SIG-M5 treated with dmso at 0.1 percent for 504 hours (cell line): ENCODE data around the gene PIM1.
"Not testable (repeated sequence)": the region's sequence is repeated elsewhere in the genome, so short reads cannot be mapped to it uniquely, and the experiment has no call there.

Experiments
- DNase-seq: peaks from one replicate; lab custom pipeline; 2025; ENCODE audit not compliant: unreplicated experiment; lab: John Stamatoyannopoulos, UW

The PIM1 gene

DNA sequence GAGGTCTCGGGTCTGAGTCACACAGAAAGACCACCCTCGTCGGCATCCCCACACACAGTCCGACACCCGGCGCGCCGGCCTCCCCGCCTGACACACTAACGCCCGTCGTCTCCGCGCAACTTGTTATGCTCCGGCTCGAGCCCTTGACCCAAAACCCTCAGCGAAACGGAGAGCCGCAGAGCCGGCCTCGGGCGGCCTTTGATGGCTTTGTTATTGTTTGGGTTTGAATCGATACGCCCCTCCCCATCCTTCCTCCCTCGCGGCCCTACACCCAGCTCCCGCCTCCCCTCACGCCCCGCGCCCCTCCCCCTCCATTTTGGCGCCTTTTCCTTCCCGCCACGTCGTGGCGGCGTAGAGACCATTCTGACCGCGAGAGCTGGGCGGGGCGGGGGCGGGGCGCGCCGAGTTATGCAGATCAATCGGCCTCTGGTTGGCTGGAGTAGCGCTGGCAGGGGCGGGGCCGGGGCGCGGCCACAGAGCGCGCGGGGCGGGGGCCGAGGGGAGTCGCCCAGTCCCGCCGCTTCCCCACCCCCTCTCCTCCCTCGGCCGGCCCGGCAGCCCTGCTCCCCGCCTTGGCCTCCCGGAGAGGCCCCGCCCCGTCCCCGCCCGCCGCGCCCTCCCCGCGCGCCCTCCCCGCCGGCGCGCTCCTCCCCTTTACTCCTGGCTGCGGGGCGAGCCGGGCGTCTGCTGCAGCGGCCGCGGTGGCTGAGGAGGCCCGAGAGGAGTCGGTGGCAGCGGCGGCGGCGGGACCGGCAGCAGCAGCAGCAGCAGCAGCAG lies at the start of gene PIM1:
TSS of gene PIM1 (plus strand) at position 657 of the 777 bp plus-strand sequence. CDS start 424 bp downstream, outside the sequence.
- peak; percentile 94 for DNase-seq

DNA sequence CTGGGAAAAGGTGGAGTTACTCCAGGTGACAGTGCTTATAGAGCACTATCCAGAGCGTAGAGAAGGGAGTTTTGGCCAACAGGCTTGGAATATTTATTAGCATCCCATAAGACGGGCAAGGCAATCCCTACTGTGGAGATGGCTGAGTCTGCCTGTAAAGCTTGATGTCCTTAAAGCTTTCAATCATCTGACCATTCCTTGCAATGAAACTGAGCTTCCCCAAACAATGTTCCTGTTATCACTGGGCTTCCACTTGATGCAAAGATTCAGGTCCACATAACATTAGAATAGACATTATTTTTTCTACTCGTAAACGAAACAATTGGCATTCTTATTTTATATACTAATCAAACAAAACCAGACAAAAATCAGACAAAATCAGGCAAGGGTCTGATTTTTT lies 48.4 kb upstream of the PIM1 start:
- DNase-seq = no peak

DNA sequence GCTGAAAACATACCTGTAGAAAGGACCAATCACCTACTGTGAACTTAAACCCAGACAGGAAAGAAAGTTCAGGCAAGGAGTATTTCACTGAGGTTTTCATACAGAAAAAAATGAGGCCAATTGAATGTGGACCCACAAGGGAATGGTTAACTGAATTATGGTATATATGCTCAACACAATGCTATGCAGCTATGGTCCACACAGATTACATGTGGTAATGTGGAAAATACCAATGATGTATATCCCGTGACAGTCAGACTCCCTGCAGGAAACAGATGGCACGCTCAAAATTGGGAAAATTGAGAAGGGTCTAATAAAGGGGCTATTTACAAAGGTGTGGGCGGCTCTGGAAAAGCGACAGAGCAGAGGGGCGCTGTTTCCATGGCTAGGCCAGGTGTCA lies 47.1 kb upstream of the PIM1 start:
- no peak for DNase-seq

DNA sequence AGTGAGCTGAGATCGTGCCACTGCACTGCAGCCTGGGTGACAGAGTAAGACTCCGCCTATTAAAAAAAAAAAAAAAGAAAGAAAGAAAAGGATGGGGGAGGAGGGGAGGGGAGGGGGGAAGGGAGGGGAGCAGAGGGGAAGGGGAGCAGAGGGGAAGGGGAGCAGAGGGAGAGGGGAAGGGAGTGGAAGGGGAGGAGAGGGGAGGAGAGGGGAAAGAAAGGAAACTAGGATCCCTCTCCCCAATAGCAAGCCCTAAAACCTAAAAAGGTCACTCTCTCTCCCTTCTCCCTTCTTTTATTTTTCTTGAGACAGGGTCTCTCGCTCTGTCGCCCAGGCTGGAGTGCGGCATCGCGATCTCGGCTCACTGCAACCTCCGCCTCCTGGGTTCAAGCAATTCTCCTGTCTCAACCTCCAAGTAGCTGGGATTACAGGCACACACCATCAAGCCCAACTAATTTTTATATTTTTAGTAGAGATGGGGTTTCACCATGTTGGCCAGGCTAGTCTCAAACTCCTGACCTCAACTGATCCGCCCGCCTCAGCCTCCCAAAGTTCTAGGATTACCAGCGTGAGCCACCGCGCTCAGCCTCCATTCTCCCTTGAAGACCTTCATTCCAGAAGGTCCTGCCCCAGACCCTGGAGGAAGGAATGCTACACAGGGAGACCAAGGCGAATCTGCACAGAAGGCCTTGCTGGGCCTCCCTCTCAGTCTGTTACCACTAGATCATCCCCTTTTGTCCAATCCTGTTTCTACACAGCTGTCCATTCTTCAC lies 45.8 kb upstream of the PIM1 start:
- no peak for DNase-seq

DNA sequence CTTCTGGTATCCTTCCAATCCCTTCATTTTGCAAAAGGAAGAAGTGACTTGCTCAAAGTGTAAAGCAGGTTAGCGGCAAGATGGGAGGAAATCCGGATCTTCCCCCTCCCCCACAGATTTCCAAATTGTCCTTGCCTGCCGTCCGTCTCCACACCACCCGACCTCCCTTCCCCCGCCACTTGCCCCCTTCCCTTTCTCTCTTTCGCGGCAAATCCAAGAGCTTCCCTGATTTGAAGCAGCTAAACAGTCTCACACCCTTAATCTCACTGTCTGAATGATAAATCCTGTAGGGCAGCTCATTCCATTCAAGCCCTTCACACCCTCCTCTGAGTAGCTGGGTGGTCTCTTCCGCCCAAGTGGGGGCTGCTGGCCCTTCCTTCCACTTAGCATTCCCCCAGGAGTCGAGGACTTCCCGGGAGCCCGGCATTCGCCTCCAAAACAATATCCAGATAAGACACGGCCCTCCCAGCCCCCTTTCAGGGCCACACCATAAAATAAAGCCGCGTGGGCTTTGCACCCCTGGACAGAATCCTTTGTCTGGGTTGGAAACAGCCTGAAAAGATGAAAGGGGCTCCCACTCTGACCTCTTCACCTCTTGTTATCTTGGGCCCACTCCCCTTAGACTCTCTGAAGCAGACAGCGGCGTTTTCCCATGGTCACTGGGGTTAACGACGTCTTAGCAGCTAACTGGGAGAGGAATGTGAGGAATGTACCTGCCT lies 44.0 kb upstream of the PIM1 start:
- no peak for DNase-seq

DNA sequence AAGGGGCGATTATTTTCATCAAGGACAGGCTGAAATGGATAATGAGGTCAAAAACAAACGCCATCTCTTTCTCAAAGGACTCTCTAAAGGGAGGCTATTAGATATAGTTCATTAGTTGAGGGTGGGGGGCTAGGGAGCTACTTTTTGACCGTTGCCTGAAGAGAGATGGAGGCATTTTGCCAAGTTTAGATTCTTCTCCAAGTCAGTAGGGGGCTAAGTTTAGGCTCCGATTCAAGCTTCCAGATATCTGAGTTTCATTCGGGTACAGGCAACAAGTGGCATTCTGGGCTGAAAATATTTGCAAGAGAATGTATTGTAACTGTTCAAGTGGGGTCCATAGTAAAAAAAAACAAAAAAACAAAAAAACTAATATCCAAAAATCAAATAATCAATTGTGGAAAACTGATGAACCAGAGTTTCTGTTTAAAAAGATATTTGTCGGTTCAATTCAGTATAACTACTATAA lies 43.4 kb upstream of the PIM1 start:
- DNase-seq = no peak

DNA sequence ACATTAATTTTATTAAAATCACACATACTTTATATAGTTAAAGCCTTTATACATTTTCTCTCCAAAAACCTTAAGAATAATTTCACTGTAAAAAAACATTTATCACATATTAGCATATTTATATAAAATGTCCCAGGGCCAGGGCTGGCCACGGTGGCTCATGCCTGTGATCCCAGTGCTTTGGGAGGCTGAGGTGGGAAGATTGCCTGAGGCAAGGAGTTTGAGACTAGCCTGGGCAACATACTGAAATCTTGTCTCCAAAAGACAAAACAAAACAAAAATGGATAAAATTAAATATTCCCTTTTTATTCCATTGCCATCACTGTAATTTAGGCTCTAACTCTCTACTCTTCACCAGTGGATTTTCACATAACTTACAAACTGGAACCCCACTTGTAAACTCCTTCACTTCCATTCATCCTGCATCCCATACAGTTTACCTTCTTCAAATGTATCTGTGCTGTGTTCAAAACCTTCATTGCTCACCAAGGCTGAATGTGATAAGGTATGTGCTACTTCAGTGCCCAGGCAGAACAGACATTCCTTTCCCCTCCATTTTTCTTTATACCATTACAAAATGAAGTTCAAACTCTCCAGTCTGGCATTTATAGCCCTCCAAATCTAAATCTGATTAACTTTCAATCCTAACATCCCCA lies 42.9 kb upstream of the PIM1 start:
- DNase-seq = no peak

DNA sequence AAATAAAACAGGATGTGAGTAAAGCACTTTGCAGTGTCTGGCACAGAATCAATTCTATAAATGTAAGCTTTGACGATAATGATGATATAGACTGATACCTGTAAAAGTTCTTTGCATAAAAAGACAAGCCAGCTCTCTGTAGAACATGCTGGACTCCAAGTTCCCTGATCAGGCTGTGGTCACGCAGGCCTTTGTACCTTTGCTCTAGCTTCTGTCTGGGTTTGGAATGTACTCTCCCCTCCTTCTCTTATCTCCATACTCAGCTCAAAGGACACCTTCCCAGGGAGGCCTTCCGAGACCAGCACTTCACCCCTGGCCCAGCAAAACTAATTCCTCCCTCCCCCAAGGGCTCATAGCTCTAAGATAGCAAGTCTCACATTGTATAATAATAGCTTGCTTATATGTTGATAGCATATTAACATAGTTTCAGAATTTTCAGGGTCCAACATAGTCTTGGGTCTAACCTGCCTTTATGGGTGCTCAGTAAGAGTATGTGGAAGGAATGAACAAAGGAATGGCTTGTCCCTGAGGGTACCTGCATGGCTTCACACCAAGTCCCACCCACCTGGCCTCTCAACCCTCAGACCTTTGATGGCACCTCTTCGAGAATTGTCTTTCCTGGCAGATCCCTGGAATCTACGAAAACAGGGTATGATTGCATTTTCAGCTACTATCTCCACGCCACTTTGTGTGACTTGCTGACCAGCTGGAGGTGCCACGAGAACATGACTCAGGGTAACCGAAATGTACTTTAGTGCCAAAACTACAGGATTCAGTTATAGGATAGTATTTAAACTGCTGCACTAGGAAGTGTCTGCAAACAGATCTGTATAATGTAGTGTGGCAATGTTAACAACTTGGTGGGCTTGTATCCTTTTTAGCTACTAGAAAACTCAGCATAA lies 41.7 kb upstream of the PIM1 start:
- no peak for DNase-seq

DNA sequence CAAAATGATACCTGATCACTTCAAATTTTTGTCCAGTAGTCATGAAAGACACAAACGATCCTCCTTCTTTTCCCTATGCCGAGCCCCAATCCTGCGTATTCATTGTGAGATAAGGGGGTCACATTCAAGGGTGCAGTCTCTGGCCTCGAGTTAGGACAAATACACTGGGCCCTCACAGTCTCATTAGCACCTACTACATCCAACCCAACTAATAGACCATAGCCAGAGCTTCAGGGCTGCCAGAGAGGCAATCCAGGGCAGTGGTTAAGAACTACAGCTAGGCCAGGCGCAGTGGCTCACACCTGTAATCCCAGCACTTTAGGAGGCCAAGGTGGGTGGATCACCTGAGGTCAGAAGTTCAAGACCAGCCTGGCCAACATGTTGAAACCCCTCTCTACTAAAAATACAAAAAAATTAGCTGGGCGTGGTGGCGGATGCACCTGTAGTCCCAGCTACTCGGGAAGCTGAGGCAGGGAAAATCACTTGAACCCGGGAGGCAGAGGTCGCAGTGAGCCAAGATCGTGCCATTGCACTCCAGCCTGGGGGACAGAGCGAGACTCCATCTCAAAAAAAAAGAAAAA lies 41.0 kb upstream of the PIM1 start:
- DNase-seq = not testable (repeated sequence)

DNA sequence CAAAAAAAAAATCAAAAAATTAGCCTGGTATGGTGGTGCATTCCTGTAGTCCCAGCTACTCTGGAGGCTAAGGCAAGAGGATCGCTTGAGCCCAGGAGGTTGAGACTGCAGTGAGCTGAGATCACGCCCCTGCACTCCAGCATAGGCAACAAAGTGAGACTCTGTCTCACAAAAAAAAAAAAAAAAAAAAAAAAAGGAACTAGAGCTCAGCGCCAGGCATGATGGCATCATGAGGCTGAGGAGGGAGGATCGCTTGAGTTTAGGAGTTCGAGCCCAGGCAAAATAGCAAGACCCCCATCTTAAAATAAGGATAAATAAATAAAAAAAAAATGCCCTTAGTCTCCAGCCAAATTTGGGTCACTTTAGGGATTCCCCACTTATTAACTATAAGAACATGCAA lies 40.4 kb upstream of the PIM1 start:
- DNase-seq = no peak

DNA sequence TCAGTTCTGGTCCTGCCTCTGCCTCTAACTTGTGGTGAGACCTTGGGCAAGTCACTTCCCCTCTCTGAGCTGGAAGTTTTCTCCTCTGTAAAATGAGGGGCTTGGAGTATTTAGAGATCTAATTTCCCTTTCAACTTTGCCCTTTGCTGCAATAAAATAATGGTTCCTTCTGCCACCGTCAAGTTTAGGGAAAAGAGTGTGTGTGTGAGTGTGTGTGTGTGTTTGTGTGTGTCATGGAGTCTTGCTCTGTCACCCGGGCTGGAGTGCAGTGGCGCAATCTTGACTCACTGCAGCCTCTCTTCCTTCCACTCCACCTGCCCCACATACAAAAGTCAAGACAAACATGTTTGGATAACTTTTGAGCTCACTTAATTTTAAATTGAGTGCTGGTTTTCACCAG lies 39.2 kb upstream of the PIM1 start:
- peak; percentile 50 for DNase-seq

DNA sequence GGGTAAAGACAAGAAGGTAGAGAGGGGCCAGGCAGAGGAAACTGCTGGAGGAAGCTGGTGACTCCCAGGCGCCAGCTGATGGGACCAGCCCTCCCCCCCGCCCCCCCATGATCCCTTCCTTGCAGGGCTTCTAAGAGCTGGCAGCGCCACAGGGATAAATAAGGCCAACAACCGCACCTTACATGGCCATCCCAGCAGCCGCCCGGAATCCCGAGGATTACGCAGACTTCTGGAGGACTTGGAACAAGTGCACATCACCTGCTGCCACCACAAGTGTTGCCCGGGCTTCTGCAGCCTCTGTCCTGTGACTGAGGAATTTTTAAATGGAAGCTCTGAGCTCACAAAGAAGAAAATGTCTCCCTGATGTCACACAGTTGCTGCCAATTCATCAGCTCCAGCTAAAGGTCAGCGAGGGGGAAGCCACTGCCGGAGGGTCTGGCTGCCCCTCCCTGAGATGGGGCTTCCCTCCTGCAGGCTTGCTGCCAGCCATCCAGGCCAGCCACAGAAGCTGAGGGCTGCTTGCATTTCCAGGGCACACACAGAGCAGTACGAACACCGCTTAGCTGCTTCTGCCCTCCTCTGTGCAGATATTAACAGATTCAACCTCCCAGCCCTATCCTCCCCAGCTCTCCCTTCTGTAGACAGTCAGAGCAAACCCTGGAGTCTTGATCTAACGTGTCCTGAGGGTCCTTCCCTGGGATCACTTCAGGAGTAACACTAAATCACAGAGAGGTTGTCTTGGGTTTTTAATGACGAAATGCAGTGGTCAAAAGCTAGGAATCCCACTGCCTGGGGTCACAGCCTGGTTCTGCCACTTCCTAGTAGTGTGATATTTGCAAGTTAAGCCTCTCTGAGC lies 38.6 kb upstream of the PIM1 start:
- DNase-seq = no peak

DNA sequence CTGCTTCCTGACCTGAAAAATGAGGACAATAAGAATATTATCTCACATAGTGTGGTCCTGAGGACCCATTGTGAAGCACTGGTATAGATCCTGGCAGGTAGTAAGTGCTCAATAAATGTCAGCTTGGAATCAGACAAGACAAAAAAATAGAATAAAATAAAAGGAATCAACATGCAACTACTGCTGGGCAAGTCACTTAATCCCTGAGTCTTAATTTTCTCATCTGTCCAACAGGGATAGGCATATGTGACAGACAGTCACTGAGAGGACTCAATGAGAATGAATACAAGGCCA lies 38.0 kb upstream of the PIM1 start:
- no peak for DNase-seq

DNA sequence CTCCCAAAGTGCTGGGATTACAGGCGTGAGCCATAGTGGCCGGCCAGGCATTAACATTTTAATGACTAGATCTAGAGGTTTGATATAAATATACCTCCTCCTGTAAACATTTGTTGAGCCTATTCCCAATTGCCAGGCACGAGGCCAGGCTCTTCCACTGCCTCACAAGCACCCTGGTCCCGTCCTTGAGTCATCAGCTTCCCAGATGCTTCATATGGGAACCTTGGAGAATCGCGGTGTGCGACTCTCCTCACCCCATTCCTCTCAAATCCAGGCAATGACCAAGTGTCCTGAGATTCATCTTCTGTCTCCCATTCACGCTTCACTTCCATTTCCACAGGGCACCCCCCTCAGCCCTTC lies 35.9 kb upstream of the PIM1 start:
- no peak for DNase-seq

DNA sequence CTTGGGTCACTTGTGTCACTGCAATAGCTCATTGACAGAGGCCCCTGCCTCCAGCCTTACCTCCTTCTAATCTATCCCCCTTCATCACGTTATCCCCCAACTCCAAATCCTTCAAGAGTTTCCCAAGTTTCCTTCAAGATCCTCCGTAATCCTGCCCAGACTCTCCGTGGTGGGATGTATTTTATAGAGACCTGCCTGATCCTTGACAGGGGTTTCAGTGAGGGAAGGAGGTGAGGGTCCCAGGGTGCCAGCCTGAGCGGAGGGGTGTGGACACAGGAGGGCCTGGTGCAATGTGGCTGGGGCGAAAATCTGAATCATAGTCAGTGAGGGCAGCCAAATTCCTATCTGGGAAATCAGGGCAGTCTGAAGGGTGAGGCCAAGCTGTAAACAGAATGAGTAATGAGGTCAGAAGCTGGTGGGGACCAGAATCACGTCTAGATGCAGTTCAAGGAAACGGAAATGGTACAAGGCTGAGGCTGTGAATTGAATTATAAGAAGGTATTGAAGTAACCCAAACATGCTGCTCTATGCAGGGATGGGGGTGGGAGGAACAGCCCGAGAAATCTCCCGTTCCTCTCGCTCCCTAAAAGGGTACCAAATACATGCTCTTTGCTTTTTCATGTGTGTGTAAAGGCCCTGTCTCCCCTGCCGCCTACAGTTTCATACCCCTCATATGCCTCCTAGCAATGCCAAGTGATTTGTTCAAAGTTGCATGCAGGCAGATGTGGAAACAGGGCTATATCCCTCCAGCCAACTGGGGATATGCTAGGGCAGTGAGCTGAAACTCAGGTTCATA lies 35.4 kb upstream of the PIM1 start:
- peak; percentile 29 for DNase-seq

DNA sequence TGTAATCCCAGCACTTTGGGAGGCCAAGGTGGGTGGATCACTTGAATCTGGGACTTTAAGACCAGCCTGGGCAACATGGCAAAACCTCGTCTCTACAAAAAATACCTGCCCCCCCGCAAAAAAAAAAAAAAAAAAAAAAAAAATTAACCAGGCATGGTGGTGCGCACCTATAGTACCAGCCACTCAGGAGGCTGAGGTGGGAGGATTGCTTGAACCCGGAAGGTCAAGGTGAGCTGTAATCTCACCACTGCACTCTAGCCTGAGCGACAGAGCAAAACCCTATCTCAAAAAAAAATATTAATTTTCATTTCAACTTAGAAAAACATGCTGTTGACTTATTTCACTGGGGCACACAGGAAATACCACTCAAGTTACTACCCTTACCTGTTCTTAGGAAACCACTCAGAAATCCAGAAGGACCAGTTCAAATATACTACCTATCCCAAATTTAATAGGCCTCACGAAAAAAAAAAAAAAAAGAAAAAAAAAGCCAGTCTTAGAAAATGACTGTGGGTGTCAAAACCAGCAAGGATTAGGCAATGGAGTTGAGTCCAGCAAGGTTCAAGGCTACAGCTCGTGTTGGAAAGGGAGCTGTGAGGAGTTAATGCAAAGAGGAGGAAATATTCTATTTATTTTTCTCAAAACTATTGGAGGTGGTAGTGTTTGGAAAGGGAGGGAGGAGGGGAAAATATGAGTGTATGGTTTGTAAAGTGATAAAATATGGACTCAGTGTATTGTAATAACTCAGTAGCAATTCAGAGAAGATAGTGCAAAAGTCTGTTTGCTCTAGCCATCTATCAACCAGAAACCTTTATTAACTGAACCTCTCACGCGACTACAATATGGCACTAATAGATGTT lies 33.9 kb upstream of the PIM1 start:
- DNase-seq = peak; percentile 22

DNA sequence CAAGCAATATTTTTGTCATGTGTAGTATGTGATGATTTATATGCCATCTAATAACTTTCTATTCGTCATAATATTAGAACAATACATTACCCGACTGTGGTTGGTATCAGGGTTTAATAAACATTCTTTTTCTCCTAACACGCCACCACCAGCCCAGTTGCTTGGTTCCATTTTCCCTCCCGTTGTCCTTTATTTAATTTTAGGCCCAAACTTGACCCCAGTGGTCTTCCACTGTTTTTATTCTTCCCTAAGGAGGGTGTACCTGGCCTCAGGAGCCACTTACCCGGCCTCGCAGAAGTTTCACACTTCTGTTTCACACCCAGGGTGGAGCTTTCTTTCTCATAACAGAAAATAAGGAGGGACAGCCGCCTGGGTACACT lies 33.1 kb upstream of the PIM1 start:
- no peak for DNase-seq
